HS-27A (cell line): Measurements from ENCODE around the gene NUDT22.
A peak's percentile ranks its signal among the peaks of the same experiment; 100 is the strongest.
"Not testable (repeated sequence)": the region's sequence is repeated elsewhere in the genome, so short reads cannot be mapped to it uniquely, and the experiment has no call there.

ENCODE experiments used
- DNase-seq: peaks from one replicate; pipeline ENCODE4 v3.0.0-alpha.2; 2012; ENCODE audit warnings: low read depth, missing footprints

Gene NUDT22

GRCh38 chr11:64243236-64243854 lies 17.3 kb downstream of the NUDT22 start:
- DNase-seq: no peak

GRCh38 chr11:64244107-64244506 lies 18.0 kb downstream of the NUDT22 start:
- no peak for DNase-seq

- no peak for DNase-seq
Measured at GRCh38 chr11:64244966-64245365, 18.9 kb downstream of the NUDT22 start.

- no peak for DNase-seq
Measured at GRCh38 chr11:64245401-64245796, 19.3 kb downstream of the NUDT22 start.

GRCh38 chr11:64245797-64246620 lies 19.9 kb downstream of the NUDT22 start:
- peak; percentile 90 for DNase-seq

GRCh38 chr11:64246621-64246870 lies 20.5 kb downstream of the NUDT22 start:
- not testable (repeated sequence) for DNase-seq

- no peak for DNase-seq
Measured at GRCh38 chr11:64246871-64247728, 21.0 kb downstream of the NUDT22 start, which contains the start of gene PPP1R14B. TSS of gene PPP1R14B (minus strand) at chr11:64246943. CDS start at chr11:64246673, 270 bp downstream.

GRCh38 chr11:64247729-64248531 lies 21.9 kb downstream of the NUDT22 start:
- DNase-seq: no peak

GRCh38 chr11:64248578-64248977 lies 22.5 kb downstream of the NUDT22 start:
- no peak for DNase-seq

- DNase-seq: no peak
Measured at GRCh38 chr11:64249038-64249437, 23.0 kb downstream of the NUDT22 start.

GRCh38 chr11:64249563-64250414 lies 23.7 kb downstream of the NUDT22 start:
- no peak for DNase-seq

- DNase-seq: no peak
Measured at GRCh38 chr11:64250415-64251015, 24.4 kb downstream of the NUDT22 start.

- no peak for DNase-seq
Measured at GRCh38 chr11:64251016-64251752, 25.1 kb downstream of the NUDT22 start, which contains the start of gene PLCB3. TSS of gene PLCB3 (plus strand) at chr11:64251530. CDS start at chr11:64251650, 120 bp downstream.

GRCh38 chr11:64251753-64252002 lies 25.6 kb downstream of the NUDT22 start:
- no peak for DNase-seq

- DNase-seq: no peak
Measured at GRCh38 chr11:64252003-64252872, 26.2 kb downstream of the NUDT22 start.

- DNase-seq: no peak
Measured at GRCh38 chr11:64253043-64253442, 27.0 kb downstream of the NUDT22 start.

- no peak for DNase-seq
Measured at GRCh38 chr11:64253481-64253880, 27.4 kb downstream of the NUDT22 start.

GRCh38 chr11:64254326-64254725 lies 28.3 kb downstream of the NUDT22 start:
- DNase-seq: no peak
